K562 (cell line): ENCODE measurements around the gene CEP44. TPM values are rescaled to one million over a fixed set of nuclear protein-coding genes. Genes with fewer than 3 reads are reported as not detected.

ENCODE experiments used
- polyA plus RNA-seq, 8 experiments: library from polyadenylated mRNA; depleted of rRNA in 4 of 8; stranded (reverse) in 5 of 8; unstranded in 3 of 8; fragments of >200 nt; fragmentation: Nextera tagmentation in 2 of 8; fragmentation: Illumina TruSeq in 1 of 8; extraction: Ambion mirVana in 2 of 8; extraction: Trizol in 1 of 8; gene quantifications; 2 replicates each; pipeline versions ENCODE4 v1.2.1 to v1.2.3, GENCODE V29; 2011 to 2014; ENCODE audit warnings: inconsistent platforms in 1 of 8, missing spikeins in 1 of 8
- total RNA-seq, 7 experiments: library from RNA; depleted of rRNA in 6 of 7; stranded (reverse); fragments of >200 nt in 6 of 7; fragmentation: Illumina TruSeq in 2 of 7; extraction: Trizol in 2 of 7; gene quantifications; 2 replicates each; pipeline versions ENCODE4 v1.2.1 to v1.2.3, GENCODE V29; 2011 to 2021; ENCODE audit warnings: low replicate concordance in 1 of 7
- TF ChIP-seq, protein P1 (sequence below): fragments of 200-600 bp; sonication (generic); IDR thresholded peaks from one replicate; pipeline ENCODE4 v1.6.1; 2012; ENCODE audit warnings: mild to moderate bottlenecking, low read depth, low read length, inconsistent platforms

The CEP44 gene
- total and polyA plus RNA-seq, 9 of the 15 experiments (the other 6 are each of a cell fraction or from before 2014, with no cell fraction given), result 19.6 to 45.0 (median 24.4) TPM

DNA sequence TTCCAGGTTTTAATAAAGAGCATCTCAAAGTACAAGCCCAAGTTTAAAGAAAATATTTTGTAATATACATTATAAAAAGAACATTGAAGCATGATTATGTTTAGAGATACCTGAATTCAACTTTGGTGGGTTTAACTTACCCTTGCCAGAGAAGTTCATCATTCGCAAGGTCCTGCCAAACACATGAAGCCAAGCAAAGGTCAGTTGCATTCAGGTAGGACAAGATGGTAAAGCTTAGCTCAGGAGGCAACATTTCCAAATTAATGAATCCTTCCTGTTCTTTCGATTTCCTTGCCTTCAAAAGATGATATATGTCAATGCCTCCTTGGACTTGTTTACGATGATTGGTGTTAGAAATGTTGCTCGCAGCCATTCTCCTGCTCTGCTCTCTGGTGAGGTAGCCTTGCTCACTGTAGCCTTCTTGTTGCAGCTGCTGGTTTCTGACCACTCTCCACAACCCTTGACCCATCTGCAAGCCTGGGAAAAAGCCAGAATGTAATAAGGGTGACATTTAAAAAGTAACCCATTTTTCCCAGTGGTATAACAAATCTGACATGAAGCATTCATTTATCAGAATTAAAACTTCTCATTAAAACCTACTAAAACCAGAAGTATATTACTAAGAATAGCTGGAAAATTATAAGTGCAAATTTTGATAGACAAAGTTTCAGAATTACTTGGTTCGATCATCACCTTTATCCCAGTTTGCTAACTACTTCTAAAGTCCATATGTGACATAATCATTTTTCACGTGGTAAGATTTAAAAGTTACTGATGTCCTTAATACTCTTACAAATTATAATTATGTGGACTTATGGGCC lies 20.9 kb upstream of the CEP44 start (continued):
- TF ChIP-seq, protein P1, sequence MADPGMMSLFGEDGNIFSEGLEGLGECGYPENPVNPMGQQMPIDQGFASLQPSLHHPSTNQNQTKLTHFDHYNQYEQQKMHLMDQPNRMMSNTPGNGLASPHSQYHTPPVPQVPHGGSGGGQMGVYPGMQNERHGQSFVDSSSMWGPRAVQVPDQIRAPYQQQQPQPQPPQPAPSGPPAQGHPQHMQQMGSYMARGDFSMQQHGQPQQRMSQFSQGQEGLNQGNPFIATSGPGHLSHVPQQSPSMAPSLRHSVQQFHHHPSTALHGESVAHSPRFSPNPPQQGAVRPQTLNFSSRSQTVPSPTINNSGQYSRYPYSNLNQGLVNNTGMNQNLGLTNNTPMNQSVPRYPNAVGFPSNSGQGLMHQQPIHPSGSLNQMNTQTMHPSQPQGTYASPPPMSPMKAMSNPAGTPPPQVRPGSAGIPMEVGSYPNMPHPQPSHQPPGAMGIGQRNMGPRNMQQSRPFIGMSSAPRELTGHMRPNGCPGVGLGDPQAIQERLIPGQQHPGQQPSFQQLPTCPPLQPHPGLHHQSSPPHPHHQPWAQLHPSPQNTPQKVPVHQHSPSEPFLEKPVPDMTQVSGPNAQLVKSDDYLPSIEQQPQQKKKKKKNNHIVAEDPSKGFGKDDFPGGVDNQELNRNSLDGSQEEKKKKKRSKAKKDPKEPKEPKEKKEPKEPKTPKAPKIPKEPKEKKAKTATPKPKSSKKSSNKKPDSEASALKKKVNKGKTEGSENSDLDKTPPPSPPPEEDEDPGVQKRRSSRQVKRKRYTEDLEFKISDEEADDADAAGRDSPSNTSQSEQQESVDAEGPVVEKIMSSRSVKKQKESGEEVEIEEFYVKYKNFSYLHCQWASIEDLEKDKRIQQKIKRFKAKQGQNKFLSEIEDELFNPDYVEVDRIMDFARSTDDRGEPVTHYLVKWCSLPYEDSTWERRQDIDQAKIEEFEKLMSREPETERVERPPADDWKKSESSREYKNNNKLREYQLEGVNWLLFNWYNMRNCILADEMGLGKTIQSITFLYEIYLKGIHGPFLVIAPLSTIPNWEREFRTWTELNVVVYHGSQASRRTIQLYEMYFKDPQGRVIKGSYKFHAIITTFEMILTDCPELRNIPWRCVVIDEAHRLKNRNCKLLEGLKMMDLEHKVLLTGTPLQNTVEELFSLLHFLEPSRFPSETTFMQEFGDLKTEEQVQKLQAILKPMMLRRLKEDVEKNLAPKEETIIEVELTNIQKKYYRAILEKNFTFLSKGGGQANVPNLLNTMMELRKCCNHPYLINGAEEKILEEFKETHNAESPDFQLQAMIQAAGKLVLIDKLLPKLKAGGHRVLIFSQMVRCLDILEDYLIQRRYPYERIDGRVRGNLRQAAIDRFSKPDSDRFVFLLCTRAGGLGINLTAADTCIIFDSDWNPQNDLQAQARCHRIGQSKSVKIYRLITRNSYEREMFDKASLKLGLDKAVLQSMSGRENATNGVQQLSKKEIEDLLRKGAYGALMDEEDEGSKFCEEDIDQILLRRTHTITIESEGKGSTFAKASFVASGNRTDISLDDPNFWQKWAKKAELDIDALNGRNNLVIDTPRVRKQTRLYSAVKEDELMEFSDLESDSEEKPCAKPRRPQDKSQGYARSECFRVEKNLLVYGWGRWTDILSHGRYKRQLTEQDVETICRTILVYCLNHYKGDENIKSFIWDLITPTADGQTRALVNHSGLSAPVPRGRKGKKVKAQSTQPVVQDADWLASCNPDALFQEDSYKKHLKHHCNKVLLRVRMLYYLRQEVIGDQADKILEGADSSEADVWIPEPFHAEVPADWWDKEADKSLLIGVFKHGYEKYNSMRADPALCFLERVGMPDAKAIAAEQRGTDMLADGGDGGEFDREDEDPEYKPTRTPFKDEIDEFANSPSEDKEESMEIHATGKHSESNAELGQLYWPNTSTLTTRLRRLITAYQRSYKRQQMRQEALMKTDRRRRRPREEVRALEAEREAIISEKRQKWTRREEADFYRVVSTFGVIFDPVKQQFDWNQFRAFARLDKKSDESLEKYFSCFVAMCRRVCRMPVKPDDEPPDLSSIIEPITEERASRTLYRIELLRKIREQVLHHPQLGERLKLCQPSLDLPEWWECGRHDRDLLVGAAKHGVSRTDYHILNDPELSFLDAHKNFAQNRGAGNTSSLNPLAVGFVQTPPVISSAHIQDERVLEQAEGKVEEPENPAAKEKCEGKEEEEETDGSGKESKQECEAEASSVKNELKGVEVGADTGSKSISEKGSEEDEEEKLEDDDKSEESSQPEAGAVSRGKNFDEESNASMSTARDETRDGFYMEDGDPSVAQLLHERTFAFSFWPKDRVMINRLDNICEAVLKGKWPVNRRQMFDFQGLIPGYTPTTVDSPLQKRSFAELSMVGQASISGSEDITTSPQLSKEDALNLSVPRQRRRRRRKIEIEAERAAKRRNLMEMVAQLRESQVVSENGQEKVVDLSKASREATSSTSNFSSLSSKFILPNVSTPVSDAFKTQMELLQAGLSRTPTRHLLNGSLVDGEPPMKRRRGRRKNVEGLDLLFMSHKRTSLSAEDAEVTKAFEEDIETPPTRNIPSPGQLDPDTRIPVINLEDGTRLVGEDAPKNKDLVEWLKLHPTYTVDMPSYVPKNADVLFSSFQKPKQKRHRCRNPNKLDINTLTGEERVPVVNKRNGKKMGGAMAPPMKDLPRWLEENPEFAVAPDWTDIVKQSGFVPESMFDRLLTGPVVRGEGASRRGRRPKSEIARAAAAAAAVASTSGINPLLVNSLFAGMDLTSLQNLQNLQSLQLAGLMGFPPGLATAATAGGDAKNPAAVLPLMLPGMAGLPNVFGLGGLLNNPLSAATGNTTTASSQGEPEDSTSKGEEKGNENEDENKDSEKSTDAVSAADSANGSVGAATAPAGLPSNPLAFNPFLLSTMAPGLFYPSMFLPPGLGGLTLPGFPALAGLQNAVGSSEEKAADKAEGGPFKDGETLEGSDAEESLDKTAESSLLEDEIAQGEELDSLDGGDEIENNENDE, result no peak
